Astrocyte (in vitro differentiated cells and primary cell): ENCODE measurements around the gene GBGT1. TPM values are rescaled to one million over a fixed set of nuclear protein-coding genes. Genes with fewer than 3 reads are reported as not detected.

Experiments used
- DNase-seq: peaks from one replicate; pipeline ENCODE4 v3.0.0-alpha.2; 2010; ENCODE audit warnings: low read depth
- FAIRE-seq: peaks from 2 replicates; lab custom pipeline; 2011; peaks lifted over from hg19 to GRCh38; lab: Jason Lieb, UNC
- H2AFZ ChIP-seq: 2 replicates; pipeline ENCODE4 v1.6.0; 2012; ENCODE audit warnings: low read depth, low read length, inconsistent platforms
- H3K27ac ChIP-seq: 2 replicates; pipeline ENCODE4 v1.5.1; 2011; ENCODE audit warnings: low read depth, low read length, inconsistent platforms
- H3K27me3 ChIP-seq: 2 replicates; pipeline ENCODE4 v1.6.0; 2011; ENCODE audit warnings: low read length, inconsistent platforms; ENCODE audit not compliant: insufficient read depth
- H3K36me3 ChIP-seq: 2 replicates; pipeline ENCODE4 v1.5.1; 2011; ENCODE audit warnings: low read length, inconsistent platforms; ENCODE audit not compliant: insufficient read depth
- H3K4me1 ChIP-seq: 2 replicates; pipeline ENCODE4 v1.5.1; 2011; ENCODE audit warnings: low read length, inconsistent platforms; ENCODE audit not compliant: insufficient read depth
- H3K4me2 ChIP-seq: 2 replicates; pipeline ENCODE4 v1.6.0; 2012; ENCODE audit warnings: low read length, inconsistent platforms
- H3K4me3 ChIP-seq: 2 replicates; pipeline ENCODE4 v1.5.1; 2011; ENCODE audit warnings: low read depth, mild to moderate bottlenecking, low read length, inconsistent platforms; ENCODE audit not compliant: insufficient read depth
- H3K79me2 ChIP-seq: 2 replicates; pipeline ENCODE4 v1.6.0; 2012; ENCODE audit warnings: mild to moderate bottlenecking, low read length, inconsistent platforms; ENCODE audit not compliant: insufficient read depth
- H3K9ac ChIP-seq: 2 replicates; pipeline ENCODE4 v1.6.0; 2012; ENCODE audit warnings: mild to moderate bottlenecking, low read length, inconsistent platforms
- H3K9me3 ChIP-seq: 2 replicates; pipeline ENCODE4 v1.5.1; 2012; ENCODE audit warnings: low read depth, mild to moderate bottlenecking, low read length, inconsistent platforms; ENCODE audit not compliant: insufficient read depth
- H4K20me1 ChIP-seq: 2 replicates; pipeline ENCODE4 v1.6.0; 2012; ENCODE audit warnings: low read length, inconsistent platforms; ENCODE audit not compliant: insufficient read depth
- H3K27ac Mint-ChIP-seq: one replicate; pipeline ENCODE4 v1.8.0; 2021; ENCODE audit warnings: mild to moderate bottlenecking, mixed read lengths; ENCODE audit not compliant: unreplicated experiment
- H3K27me3 Mint-ChIP-seq: one replicate; pipeline ENCODE4 v1.8.0; 2021; ENCODE audit warnings: low read depth, mixed read lengths; ENCODE audit not compliant: unreplicated experiment
- H3K36me3 Mint-ChIP-seq: one replicate; pipeline ENCODE4 v1.8.0; 2021; ENCODE audit warnings: low read depth, mixed read lengths; ENCODE audit not compliant: unreplicated experiment
- H3K4me1 Mint-ChIP-seq: one replicate; pipeline ENCODE4 v1.8.0; 2021; ENCODE audit warnings: low read depth, mixed read lengths; ENCODE audit not compliant: unreplicated experiment
- H3K4me3 Mint-ChIP-seq: one replicate; pipeline ENCODE4 v1.8.0; 2021; ENCODE audit warnings: mild to moderate bottlenecking, moderate library complexity, mixed read lengths; ENCODE audit not compliant: unreplicated experiment
- H3K9me3 Mint-ChIP-seq: one replicate; pipeline ENCODE4 v1.8.0; 2021; ENCODE audit warnings: mild to moderate bottlenecking, mixed read lengths; ENCODE audit not compliant: unreplicated experiment
- EZH2 ChIP-seq: IDR thresholded peaks from 2 replicates; pipeline ENCODE4 v1.6.1; 2012; ENCODE audit warnings: mild to moderate bottlenecking, low read length, inconsistent platforms; ENCODE audit not compliant: insufficient read depth
- total RNA-seq: library from RNA; stranded (reverse); gene quantifications from 2 replicates; pipeline ENCODE4 v1.2.1, GENCODE V29; 2021
- TF ChIP-seq, protein P1 (sequence below): IDR thresholded peaks from 2 replicates; pipeline ENCODE4 v1.5.1; 2011; ENCODE audit warnings: low read depth, mild to moderate bottlenecking, inconsistent platforms, low read length, moderate library complexity; ENCODE audit not compliant: insufficient read depth

The GBGT1 gene
- total RNA-seq, 1 donor from 2014 or later: 8.5 TPM

DNA sequence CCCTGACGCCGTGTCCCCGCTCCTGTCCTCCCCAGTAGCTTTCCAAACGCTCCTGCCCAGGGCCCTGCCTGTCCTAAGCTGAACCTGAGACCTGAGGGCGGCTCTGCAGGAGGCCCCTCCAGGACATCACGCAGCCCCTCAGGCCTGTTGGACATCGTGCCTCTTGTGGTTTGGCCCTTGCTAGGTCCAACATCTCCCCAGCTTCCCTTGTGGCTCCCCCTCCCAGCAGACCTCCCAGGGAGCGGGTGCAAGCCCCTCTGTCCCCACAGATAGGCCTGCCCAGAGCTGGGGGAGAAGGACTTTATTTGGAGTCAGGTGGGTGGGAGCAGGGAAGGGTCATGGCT is 41.3 kb upstream of the GBGT1 start:
- FAIRE-seq: no peak
- no peak overlapping the region for H3K9ac ChIP-seq
- H3K36me3 ChIP-seq: no peaks in the 10 kb centered on the region
- Mint-ChIP-seq H3K36me3 (no peaks in the 10 kb centered on the region), H3K9me3 (no peaks in the 10 kb centered on the region), H3K27ac (no peak overlapping the region), H3K27me3 (peaks cover 55% of the 10 kb centered on the region), H3K4me3 (no peak overlapping the region), H3K4me1 (no peaks in the 10 kb centered on the region)
- no peak for DNase-seq
- no peaks in the 10 kb centered on the region for H3K79me2 ChIP-seq
- no peaks in the 10 kb centered on the region for H3K27me3 ChIP-seq
- no peak overlapping the region for H3K4me2 ChIP-seq
- no peaks in the 10 kb centered on the region for H4K20me1 ChIP-seq
- H2AFZ ChIP-seq: no peak overlapping the region
- H3K27ac ChIP-seq: no peak overlapping the region
- H3K4me3 ChIP-seq: no peak overlapping the region
- TF ChIP-seq EZH2: no peak
- H3K4me1 ChIP-seq: no peaks in the 10 kb centered on the region
- no peaks in the 10 kb centered on the region for H3K9me3 ChIP-seq

DNA sequence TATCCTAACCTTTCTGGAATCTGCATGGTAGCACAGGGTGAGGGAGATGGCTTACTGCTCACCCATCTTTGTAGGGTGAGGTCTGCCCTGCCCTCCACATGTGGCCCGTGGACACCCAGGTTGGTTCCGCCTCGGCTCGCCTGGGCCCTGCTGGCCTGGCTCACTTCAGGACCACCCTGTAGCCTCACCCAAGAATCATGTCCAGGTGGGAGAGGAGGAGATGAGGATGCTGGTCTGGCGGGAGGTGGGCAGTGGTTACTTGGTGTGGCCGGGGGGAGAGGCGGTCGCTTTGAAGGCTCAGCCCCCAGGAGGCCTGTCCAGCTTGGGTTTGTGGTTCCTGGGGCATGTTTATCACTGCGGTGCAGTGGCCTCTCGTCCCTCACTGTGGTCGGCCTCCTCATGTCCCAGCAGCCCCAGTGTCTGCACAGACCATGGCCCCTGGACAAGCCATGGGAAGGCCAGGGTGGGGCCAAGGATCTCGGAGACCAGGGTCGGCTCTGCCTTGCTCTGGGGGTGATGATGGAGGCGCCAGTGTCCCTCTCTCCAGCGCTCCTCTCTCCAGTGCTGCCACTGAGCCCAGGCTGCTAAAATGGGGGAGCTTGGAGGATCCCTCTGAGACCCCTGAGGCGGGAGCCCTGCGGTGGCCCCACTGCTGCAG is 40.8 kb upstream of the GBGT1 start:
- Histone ChIP-seq H2AFZ (no peak overlapping the region), H3K4me1 (no peaks in the 10 kb centered on the region), H3K9ac (no peak overlapping the region), H3K27me3 (peaks cover 3% of the 10 kb centered on the region), H3K9me3 (no peaks in the 10 kb centered on the region), H3K36me3 (no peaks in the 10 kb centered on the region), H3K79me2 (no peaks in the 10 kb centered on the region), H4K20me1 (no peaks in the 10 kb centered on the region), H3K27ac (no peak overlapping the region), H3K4me2 (no peak overlapping the region), H3K4me3 (no peak overlapping the region)
- H3K36me3 Mint-ChIP-seq: no peaks in the 10 kb centered on the region
- TF ChIP-seq, protein P1, sequence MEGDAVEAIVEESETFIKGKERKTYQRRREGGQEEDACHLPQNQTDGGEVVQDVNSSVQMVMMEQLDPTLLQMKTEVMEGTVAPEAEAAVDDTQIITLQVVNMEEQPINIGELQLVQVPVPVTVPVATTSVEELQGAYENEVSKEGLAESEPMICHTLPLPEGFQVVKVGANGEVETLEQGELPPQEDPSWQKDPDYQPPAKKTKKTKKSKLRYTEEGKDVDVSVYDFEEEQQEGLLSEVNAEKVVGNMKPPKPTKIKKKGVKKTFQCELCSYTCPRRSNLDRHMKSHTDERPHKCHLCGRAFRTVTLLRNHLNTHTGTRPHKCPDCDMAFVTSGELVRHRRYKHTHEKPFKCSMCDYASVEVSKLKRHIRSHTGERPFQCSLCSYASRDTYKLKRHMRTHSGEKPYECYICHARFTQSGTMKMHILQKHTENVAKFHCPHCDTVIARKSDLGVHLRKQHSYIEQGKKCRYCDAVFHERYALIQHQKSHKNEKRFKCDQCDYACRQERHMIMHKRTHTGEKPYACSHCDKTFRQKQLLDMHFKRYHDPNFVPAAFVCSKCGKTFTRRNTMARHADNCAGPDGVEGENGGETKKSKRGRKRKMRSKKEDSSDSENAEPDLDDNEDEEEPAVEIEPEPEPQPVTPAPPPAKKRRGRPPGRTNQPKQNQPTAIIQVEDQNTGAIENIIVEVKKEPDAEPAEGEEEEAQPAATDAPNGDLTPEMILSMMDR: no peak
- no peak for TF ChIP-seq EZH2
- DNase-seq (no peak), FAIRE-seq (no peak)
- no peaks in the 10 kb centered on the region for H3K4me1 Mint-ChIP-seq
- no peak overlapping the region for H3K4me3 Mint-ChIP-seq
- no peak overlapping the region for H3K27ac Mint-ChIP-seq
- no peaks in the 10 kb centered on the region for H3K9me3 Mint-ChIP-seq
- H3K27me3 Mint-ChIP-seq: peaks cover 50% of the 10 kb centered on the region

DNA sequence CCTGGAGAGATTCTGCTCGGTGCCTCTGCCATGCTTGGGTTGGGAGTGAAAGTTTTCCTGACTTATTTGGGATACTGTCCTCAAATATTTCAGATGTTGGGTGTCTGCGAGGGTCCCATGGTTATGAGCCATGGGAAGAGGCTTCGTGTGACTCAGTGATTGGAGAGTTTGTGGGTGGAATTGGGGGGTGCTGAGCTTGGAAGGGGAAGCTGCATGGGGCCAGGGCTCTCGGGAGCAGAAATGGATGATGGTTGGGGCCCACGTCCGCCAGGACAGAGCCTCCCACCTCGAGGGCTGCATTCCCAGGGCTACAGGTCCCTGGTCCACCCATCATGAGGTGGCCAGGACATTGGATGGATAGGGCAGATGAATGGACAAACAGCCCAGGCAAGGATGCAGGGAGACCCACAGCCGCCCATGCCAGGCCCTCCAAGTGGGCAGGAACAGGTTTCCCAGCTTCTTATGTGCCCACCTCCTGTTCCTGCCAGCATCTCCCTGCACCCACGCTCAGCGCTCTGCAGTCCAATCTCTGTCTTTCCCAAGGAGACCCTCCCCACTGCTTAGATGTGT is 39.9 kb upstream of the GBGT1 start:
- H3K9me3 Mint-ChIP-seq: no peaks in the 10 kb centered on the region

More for the DNA sequence above, 39.9 kb upstream of the GBGT1 start:
- Histone ChIP-seq H3K79me2 (no peaks in the 10 kb centered on the region), H3K9me3 (no peaks in the 10 kb centered on the region), H3K4me2 (no peak overlapping the region), H3K9ac (no peak overlapping the region), H3K36me3 (no peaks in the 10 kb centered on the region), H3K27me3 (peaks cover 3% of the 10 kb centered on the region), H3K4me1 (no peaks in the 10 kb centered on the region), H2AFZ (no peak overlapping the region), H4K20me1 (no peaks in the 10 kb centered on the region), H3K27ac (no peak overlapping the region), H3K4me3 (no peak overlapping the region)
- H3K36me3 Mint-ChIP-seq: no peaks in the 10 kb centered on the region
- no peak overlapping the region for H3K27ac Mint-ChIP-seq
- FAIRE-seq: no peak
- no peak for TF ChIP-seq EZH2
- TF ChIP-seq, protein P1: no peak
- peaks cover 51% of the 10 kb centered on the region for H3K27me3 Mint-ChIP-seq
- H3K4me1 Mint-ChIP-seq: no peaks in the 10 kb centered on the region
- DNase-seq: no peak
- no peak overlapping the region for H3K4me3 Mint-ChIP-seq
